Omental fat pad (tissue), 4 donors: ENCODE results near the gene TLR5. TPM values are rescaled to one million over a fixed set of nuclear protein-coding genes. Genes with fewer than 3 reads are reported as not detected.

Source experiments
- ATAC-seq: fragments of 150-250 bp; one replicate; pipeline ENCODE4 v1.9.1; 2016; ENCODE audit warnings: mild to moderate bottlenecking, moderate library complexity; ENCODE audit not compliant: low FRiP score
- DNase-seq: peaks from one replicate; pipeline ENCODE4 v3.0.0-alpha.2; 2019; ENCODE audit warnings: low spot score
- total RNA-seq, 4 donors: library from RNA; depleted of rRNA; stranded (reverse); fragments of >200 nt; gene quantifications; one replicate each; pipeline ENCODE4 v1.1.0, GENCODE V29; 2016
- TF ChIP-seq, protein P1 (sequence below), 3 donors: fragments of 450-650 bp; IDR thresholded peaks; one replicate each; pipeline ENCODE4 v1.5.1; 2016 to 2017; ENCODE audit warnings: antibody characterized with exemption in 3 of 3, mild to moderate bottlenecking in 3 of 3, moderate library complexity in 2 of 3

TLR5 gene
- total RNA-seq, 4 donors from 2014 or later: 7.0 to 12.6 (median 10.0) TPM

DNA sequence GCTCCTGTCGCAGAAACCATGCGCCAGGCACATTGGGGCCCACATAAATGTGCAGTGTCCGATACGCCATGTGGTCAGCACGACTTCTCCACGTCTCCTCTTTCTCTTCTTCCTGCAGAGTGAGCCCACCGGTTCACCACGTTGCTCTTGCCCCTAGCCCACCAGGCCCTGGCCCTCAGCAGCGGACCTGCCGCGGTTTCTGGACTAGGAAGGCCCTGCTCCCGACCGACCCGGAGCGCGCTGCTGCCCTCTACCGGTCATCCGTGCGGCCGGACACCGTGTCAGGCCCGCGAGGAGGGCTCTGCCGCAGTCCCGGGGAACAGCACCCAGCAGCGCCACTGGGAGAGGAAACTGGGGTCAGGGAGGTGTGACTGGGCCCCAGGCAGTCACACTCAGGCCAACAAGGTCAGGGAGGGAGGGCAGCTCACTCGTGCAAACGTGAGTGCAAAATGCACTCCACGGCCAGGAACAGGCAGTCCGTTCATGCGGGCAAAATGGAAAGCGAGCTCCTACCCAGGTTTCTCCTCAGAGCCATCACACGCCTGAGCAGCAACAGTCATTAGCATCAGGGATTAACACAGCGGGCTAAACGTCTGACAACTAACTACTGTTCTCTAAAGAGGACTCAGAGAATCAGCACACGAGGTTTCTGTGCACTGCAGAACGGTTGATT, 13.7 kb downstream of the TLR5 start:
- TF ChIP-seq, protein P1, sequence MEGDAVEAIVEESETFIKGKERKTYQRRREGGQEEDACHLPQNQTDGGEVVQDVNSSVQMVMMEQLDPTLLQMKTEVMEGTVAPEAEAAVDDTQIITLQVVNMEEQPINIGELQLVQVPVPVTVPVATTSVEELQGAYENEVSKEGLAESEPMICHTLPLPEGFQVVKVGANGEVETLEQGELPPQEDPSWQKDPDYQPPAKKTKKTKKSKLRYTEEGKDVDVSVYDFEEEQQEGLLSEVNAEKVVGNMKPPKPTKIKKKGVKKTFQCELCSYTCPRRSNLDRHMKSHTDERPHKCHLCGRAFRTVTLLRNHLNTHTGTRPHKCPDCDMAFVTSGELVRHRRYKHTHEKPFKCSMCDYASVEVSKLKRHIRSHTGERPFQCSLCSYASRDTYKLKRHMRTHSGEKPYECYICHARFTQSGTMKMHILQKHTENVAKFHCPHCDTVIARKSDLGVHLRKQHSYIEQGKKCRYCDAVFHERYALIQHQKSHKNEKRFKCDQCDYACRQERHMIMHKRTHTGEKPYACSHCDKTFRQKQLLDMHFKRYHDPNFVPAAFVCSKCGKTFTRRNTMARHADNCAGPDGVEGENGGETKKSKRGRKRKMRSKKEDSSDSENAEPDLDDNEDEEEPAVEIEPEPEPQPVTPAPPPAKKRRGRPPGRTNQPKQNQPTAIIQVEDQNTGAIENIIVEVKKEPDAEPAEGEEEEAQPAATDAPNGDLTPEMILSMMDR (IDR thresholded peaks at IDR 0.05): peak in 1 of 3 donors; percentile 65
- DNase-seq (peak; percentile 61), ATAC-seq (peak; percentile 66)

DNA sequence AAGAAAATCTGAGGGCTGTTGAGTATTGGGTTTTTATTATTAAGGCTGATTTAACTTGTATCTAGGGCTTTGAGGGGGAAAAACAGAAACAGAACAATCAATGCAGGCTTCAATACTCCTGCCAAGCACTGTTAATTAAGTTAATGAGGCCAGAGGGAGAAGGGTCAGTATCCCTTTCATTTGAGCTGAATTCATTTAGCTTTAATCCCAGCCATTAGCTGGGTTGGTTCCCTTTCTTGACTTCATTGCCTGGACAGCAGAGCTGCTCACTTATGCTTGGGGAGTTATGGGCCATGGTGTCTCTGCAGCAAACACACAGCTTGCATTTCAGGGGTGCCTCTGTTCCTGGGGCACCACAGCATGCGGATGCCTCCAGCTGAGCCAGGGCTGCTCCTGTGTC, 16.3 kb downstream of the TLR5 start:
- TF ChIP-seq, protein P1 (IDR thresholded peaks at IDR 0.05): no peak
- ATAC-seq (no peak), DNase-seq (no peak)

DNA sequence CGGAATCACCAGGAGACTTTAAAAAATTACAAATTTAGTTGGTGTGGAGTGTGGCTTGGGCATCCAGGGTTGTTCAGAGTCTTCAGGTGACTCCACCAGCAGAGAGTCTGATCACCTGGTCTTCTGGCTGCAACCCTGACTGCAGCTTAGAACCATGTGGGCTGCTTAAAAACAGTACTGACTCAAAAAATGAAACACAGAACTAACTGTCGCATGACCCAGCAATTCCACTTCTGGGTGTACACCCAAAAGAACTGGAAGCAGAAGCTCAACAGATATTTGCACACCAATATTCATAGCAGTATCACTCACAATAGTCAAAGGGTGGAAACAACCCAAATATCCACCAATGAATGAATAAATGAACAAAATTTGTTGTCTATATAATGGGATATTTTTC, 17.3 kb downstream of the TLR5 start:
- TF ChIP-seq, protein P1 (IDR thresholded peaks at IDR 0.05): no peak

DNA sequence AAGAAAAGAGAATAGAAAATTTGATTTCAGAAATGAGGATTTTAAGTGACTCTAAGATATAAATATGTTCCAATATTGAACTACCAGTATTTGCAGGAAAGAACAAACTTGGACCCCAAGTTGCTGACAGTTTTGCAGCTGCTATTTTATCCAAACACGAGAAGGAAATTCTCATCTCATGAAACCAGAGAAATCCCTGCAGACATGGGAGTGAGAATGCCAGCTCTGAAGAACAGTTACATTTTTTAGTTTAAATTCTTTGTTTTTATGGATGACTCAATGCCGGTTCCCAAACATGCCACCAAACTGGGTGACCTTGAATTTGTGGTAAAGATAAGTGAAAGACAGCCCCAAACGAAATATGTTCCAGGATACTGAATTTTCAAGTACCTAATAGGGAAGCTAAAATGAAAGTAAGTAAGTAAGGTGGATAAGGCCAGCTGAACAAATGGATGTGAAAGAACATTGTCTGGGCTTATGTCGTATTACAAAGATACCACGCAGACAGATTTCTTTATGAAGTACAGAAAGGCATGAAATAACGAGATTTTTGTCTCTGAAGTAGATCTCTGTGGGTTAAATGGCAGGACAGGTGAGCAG, 19.9 kb downstream of the TLR5 start:
- TF ChIP-seq, protein P1 (IDR thresholded peaks at IDR 0.05): no peak
- ATAC-seq (no peak), DNase-seq (no peak)

More for the DNA sequence above, 17.3 kb downstream of the TLR5 start:
- ATAC-seq (no peak), DNase-seq (no peak)

DNA sequence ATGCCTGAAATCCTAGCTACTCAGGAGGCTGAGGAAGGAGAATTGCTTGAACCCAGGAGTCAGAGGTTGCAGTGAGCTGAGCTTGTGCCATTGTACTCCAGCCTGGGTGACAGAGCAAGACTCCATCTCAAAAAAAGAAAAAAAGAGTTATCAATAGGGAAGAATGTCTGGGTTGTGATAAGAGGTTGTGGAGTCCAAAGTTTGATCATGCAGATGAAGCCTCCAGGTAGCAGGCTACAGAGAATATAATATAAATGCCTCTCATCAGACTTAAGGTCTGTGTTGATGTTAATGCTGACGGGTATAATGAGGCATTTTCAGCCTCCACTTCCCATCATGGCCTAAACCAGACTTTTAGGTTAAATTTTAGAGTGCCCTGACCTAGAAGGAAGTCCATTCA, 24.6 kb downstream of the TLR5 start:
- ATAC-seq (no peak), DNase-seq (no peak)
- TF ChIP-seq, protein P1 (IDR thresholded peaks at IDR 0.05): no peak

DNA sequence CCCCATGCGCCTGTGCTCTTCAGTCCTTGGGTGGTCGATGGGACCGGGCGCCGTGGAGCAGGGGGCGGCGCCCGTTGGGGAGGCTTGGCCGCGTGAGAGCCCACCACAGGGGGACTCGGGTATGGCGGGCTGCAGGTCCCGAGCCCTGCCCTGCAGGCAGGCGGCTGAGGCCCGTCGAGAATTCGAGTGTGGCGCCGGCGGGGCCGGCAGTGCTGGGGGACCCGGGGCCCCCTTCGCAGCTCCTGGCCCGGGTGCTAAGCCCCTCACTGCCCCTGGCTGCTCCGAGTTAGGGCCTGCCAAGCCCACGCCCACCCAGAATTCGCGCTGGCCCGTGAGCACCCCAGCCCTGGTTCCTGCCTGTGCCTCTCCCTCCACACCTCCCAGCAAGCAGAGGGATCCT, 26.1 kb downstream of the TLR5 start:
- TF ChIP-seq, protein P1 (IDR thresholded peaks at IDR 0.05): no peak
- no peak for DNase-seq
- no peak for ATAC-seq

DNA sequence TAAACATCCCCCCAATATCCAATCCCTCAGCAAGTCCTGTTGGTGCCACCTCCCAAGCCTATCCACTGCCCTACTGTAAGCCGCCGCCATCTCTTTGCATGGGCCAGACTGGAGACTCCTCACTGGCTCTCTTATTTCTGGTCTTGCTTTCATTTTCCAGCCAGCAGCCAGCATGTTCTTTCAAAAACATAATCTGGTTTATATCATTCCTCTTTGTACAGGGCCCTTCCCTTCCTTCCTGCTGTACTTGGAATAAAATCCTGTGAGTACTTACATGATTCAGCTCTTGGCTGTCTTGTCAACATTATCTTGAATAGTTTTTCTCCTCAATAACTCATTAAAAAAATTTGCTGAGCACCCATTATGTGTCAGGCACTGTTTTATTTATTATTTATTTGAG, 28.2 kb downstream of the TLR5 start:
- TF ChIP-seq, protein P1 (IDR thresholded peaks at IDR 0.05): no peak
- peak; percentile 91 for ATAC-seq
- DNase-seq: no peak
